ENCODE data around the gene OR5H6. TPM values are rescaled to one million over a fixed set of nuclear protein-coding genes. Genes with fewer than 3 reads are reported as not detected.
"Not testable (repeated sequence)": the region's sequence is repeated elsewhere in the genome, so short reads cannot be mapped to it uniquely, and the experiment has no call there.

OR5H6 gene
- total and polyA plus RNA-seq, 2 donors (not counting 1 experiment from before 2014, with no cell fraction given): not detected

- no peaks in the 10 kb centered on the region for H3K4me1 ChIP-seq (ENCODE audit: control insufficient read depth, extremely low read depth, insufficient read depth, low read length)
- H2AFZ ChIP-seq (ENCODE audit: low read length): no peak overlapping the region
- H3K4me3 ChIP-seq (replicated peaks in 1 of 4; ENCODE audit: control extremely low read depth in 1 of 4, insufficient read depth in 1 of 4, low read depth in 3 of 4, low read length in 4 of 4): no peak overlapping the region
- no peaks in the 10 kb centered on the region for H3K27me3 ChIP-seq (ENCODE audit: control insufficient read depth, insufficient read depth, low read length)
- H3K36me3 ChIP-seq (ENCODE audit: control insufficient read depth, insufficient read depth, low read length): no peaks in the 10 kb centered on the region
- no peaks in the 10 kb centered on the region for H3K9me3 ChIP-seq (ENCODE audit: control insufficient read depth, insufficient read depth, low read depth, low read length)
- H3K27ac ChIP-seq (ENCODE audit: insufficient read depth, low read length): no peak overlapping the region
- TF ChIP-seq CTCF (conservative IDR thresholded peaks at IDR 0.05 in 1 of 2, IDR thresholded peaks at IDR 0.05 in 1 of 2; ENCODE audit: low read depth in 1 of 2, low read length in 2 of 2): no peak
- no peak for DNase-seq (ENCODE audit: low read depth in 2 of 2)
- no peaks in the 10 kb centered on the region for H3K79me2 ChIP-seq (ENCODE audit: control insufficient read depth, insufficient read depth, low read length)
- no peaks in the 10 kb centered on the region for H4K20me1 ChIP-seq (ENCODE audit: control insufficient read depth, extremely low read depth, insufficient read depth, low read length)
- H3K4me2 ChIP-seq (ENCODE audit: extremely low read depth, insufficient read depth, low read length): no peak overlapping the region
- H3K9ac ChIP-seq (ENCODE audit: insufficient read depth, low read length): no peak overlapping the region
Observed at GRCh38 chr3:98242155-98242554, 21.9 kb upstream of the OR5H6 start.

GRCh38 chr3:98243843-98244242, 20.2 kb upstream of the OR5H6 start:
- no peak overlapping the region for H3K4me2 ChIP-seq (ENCODE audit: extremely low read depth, insufficient read depth, low read length)
- no peak overlapping the region for H3K27ac ChIP-seq (ENCODE audit: insufficient read depth, low read length)
- TF ChIP-seq CTCF (conservative IDR thresholded peaks at IDR 0.05 in 1 of 2, IDR thresholded peaks at IDR 0.05 in 1 of 2; ENCODE audit: low read depth in 1 of 2, low read length in 2 of 2): no peak
- TF ChIP-seq EZH2 (IDR thresholded peaks at IDR 0.05; ENCODE audit: low read length, missing control alignments): no peak
- DNase-seq (ENCODE audit: low read depth in 2 of 2): no peak
- no peaks in the 10 kb centered on the region for H3K27me3 ChIP-seq (ENCODE audit: control insufficient read depth, insufficient read depth, low read length)
- H4K20me1 ChIP-seq (ENCODE audit: control insufficient read depth, extremely low read depth, insufficient read depth, low read length): no peaks in the 10 kb centered on the region
- no peak overlapping the region for H3K9ac ChIP-seq (ENCODE audit: insufficient read depth, low read length)
- H3K9me3 ChIP-seq (ENCODE audit: control insufficient read depth, insufficient read depth, low read depth, low read length): no peaks in the 10 kb centered on the region
- H3K4me3 ChIP-seq (replicated peaks in 1 of 4; ENCODE audit: control extremely low read depth in 1 of 4, insufficient read depth in 1 of 4, low read depth in 3 of 4, low read length in 4 of 4): no peak overlapping the region
- no peaks in the 10 kb centered on the region for H3K79me2 ChIP-seq (ENCODE audit: control insufficient read depth, insufficient read depth, low read length)
- no peaks in the 10 kb centered on the region for H3K36me3 ChIP-seq (ENCODE audit: control insufficient read depth, insufficient read depth, low read length)
- no peak overlapping the region for H2AFZ ChIP-seq (ENCODE audit: low read length)
- no peaks in the 10 kb centered on the region for H3K4me1 ChIP-seq (ENCODE audit: control insufficient read depth, extremely low read depth, insufficient read depth, low read length)

- no peak overlapping the region for H3K4me3 ChIP-seq (replicated peaks in 1 of 4; ENCODE audit: control extremely low read depth in 1 of 4, insufficient read depth in 1 of 4, low read depth in 3 of 4, low read length in 4 of 4)
- no peaks in the 10 kb centered on the region for H3K27me3 ChIP-seq (ENCODE audit: control insufficient read depth, insufficient read depth, low read length)
- DNase-seq (ENCODE audit: low read depth in 2 of 2): no peak
- H4K20me1 ChIP-seq (ENCODE audit: control insufficient read depth, extremely low read depth, insufficient read depth, low read length): no peaks in the 10 kb centered on the region
- no peak for TF ChIP-seq CTCF (conservative IDR thresholded peaks at IDR 0.05 in 1 of 2, IDR thresholded peaks at IDR 0.05 in 1 of 2; ENCODE audit: low read depth in 1 of 2, low read length in 2 of 2)
- TF ChIP-seq EZH2 (IDR thresholded peaks at IDR 0.05; ENCODE audit: low read length, missing control alignments): no peak
- no peaks in the 10 kb centered on the region for H3K36me3 ChIP-seq (ENCODE audit: control insufficient read depth, insufficient read depth, low read length)
- H3K9ac ChIP-seq (ENCODE audit: insufficient read depth, low read length): no peak overlapping the region
- H3K27ac ChIP-seq (ENCODE audit: insufficient read depth, low read length): no peak overlapping the region
- no peaks in the 10 kb centered on the region for H3K4me1 ChIP-seq (ENCODE audit: control insufficient read depth, extremely low read depth, insufficient read depth, low read length)
- H3K9me3 ChIP-seq (ENCODE audit: control insufficient read depth, insufficient read depth, low read depth, low read length): no peaks in the 10 kb centered on the region
- no peaks in the 10 kb centered on the region for H3K79me2 ChIP-seq (ENCODE audit: control insufficient read depth, insufficient read depth, low read length)
- no peak overlapping the region for H2AFZ ChIP-seq (ENCODE audit: low read length)
- H3K4me2 ChIP-seq (ENCODE audit: extremely low read depth, insufficient read depth, low read length): no peak overlapping the region
Observed at GRCh38 chr3:98246142-98246541, 17.9 kb upstream of the OR5H6 start.

GRCh38 chr3:98256026-98256425, 8.0 kb upstream of the OR5H6 start:
- H3K79me2 ChIP-seq (ENCODE audit: control insufficient read depth, insufficient read depth, low read length); H2AFZ ChIP-seq (ENCODE audit: low read length); H3K9ac ChIP-seq (ENCODE audit: insufficient read depth, low read length); DNase-seq (ENCODE audit: low read depth in 2 of 2); H3K27me3 ChIP-seq (ENCODE audit: control insufficient read depth, insufficient read depth, low read length); H3K9me3 ChIP-seq (ENCODE audit: control insufficient read depth, insufficient read depth, low read depth, low read length); H3K27ac ChIP-seq (ENCODE audit: insufficient read depth, low read length); H3K36me3 ChIP-seq (ENCODE audit: control insufficient read depth, insufficient read depth, low read length); H3K4me3 ChIP-seq (replicated peaks in 1 of 4; ENCODE audit: control extremely low read depth in 1 of 4, insufficient read depth in 1 of 4, low read depth in 3 of 4, low read length in 4 of 4); H3K4me2 ChIP-seq (ENCODE audit: extremely low read depth, insufficient read depth, low read length); H3K4me1 ChIP-seq (ENCODE audit: control insufficient read depth, extremely low read depth, insufficient read depth, low read length); H4K20me1 ChIP-seq (ENCODE audit: control insufficient read depth, extremely low read depth, insufficient read depth, low read length): not testable (repeated sequence)

Data from fibroblast of lung (primary cell).